Osteocyte (in vitro differentiated cells): Measurements from ENCODE around the gene DAO. TPM values are rescaled to one million over a fixed set of nuclear protein-coding genes. Genes with fewer than 3 reads are reported as not detected.

Experiments
- DNase-seq: peaks from one replicate; pipeline ENCODE4 v3.0.0; 2021; ENCODE audit warnings: mixed read lengths; ENCODE audit not compliant: unreplicated experiment; ENCODE audit errors: extremely low spot score
- H3K27ac Mint-ChIP-seq: one replicate; pipeline ENCODE4 v1.8.0; 2021; ENCODE audit warnings: mild to moderate bottlenecking, mixed read lengths; ENCODE audit not compliant: unreplicated experiment
- H3K27me3 Mint-ChIP-seq: one replicate; pipeline ENCODE4 v1.8.0; 2021; ENCODE audit warnings: mixed read lengths; ENCODE audit not compliant: unreplicated experiment
- H3K36me3 Mint-ChIP-seq: one replicate; pipeline ENCODE4 v1.8.0; 2021; ENCODE audit warnings: mixed read lengths; ENCODE audit not compliant: unreplicated experiment
- H3K4me1 Mint-ChIP-seq: one replicate; pipeline ENCODE4 v1.8.0; 2021; ENCODE audit warnings: mixed read lengths; ENCODE audit not compliant: unreplicated experiment
- H3K4me3 Mint-ChIP-seq: one replicate; pipeline ENCODE4 v1.8.0; 2021; ENCODE audit warnings: mild to moderate bottlenecking, moderate library complexity, mixed read lengths; ENCODE audit not compliant: unreplicated experiment
- H3K9me3 Mint-ChIP-seq: one replicate; pipeline ENCODE4 v1.8.0; 2021; ENCODE audit warnings: mixed read lengths; ENCODE audit not compliant: unreplicated experiment
- total RNA-seq: library from RNA; stranded (reverse); gene quantifications from 2 replicates; pipeline ENCODE4 v1.2.1, GENCODE V29; 2021
- TF ChIP-seq, protein P1 (sequence below): fragments of 200-600 bp; sonication (generic); IDR thresholded peaks from 2 replicates; pipeline ENCODE4 v1.5.0; 2021; ENCODE audit warnings: antibody characterized with exemption, mild to moderate bottlenecking, moderate library complexity

The DAO gene
- total RNA-seq, 1 donor from 2014 or later, result not detected

- no peak for DNase-seq
- Mint-ChIP-seq H3K9me3 (no peaks in the 10 kb centered on the region), H3K27me3 (no peaks in the 10 kb centered on the region), H3K27ac (peak overlapping the region; percentile 97), H3K4me3 (peak overlapping the region; percentile 87), H3K4me1 (peaks cover 72% of the 10 kb centered on the region), H3K36me3 (peaks cover 25% of the 10 kb centered on the region)
- TF ChIP-seq, protein P1, sequence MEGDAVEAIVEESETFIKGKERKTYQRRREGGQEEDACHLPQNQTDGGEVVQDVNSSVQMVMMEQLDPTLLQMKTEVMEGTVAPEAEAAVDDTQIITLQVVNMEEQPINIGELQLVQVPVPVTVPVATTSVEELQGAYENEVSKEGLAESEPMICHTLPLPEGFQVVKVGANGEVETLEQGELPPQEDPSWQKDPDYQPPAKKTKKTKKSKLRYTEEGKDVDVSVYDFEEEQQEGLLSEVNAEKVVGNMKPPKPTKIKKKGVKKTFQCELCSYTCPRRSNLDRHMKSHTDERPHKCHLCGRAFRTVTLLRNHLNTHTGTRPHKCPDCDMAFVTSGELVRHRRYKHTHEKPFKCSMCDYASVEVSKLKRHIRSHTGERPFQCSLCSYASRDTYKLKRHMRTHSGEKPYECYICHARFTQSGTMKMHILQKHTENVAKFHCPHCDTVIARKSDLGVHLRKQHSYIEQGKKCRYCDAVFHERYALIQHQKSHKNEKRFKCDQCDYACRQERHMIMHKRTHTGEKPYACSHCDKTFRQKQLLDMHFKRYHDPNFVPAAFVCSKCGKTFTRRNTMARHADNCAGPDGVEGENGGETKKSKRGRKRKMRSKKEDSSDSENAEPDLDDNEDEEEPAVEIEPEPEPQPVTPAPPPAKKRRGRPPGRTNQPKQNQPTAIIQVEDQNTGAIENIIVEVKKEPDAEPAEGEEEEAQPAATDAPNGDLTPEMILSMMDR, result no peak
Observed at GRCh38 chr12:108854451-108855283, 25.2 kb upstream of the DAO start.

- Mint-ChIP-seq H3K27ac (peak overlapping the region; percentile 97), H3K27me3 (no peaks in the 10 kb centered on the region), H3K9me3 (no peaks in the 10 kb centered on the region), H3K4me1 (peaks cover 74% of the 10 kb centered on the region), H3K4me3 (peak overlapping the region; percentile 87), H3K36me3 (peaks cover 25% of the 10 kb centered on the region)
- TF ChIP-seq, protein P1, result no peak
- no peak for DNase-seq
Observed at GRCh38 chr12:108855284-108856169, 24.4 kb upstream of the DAO start.

DNA sequence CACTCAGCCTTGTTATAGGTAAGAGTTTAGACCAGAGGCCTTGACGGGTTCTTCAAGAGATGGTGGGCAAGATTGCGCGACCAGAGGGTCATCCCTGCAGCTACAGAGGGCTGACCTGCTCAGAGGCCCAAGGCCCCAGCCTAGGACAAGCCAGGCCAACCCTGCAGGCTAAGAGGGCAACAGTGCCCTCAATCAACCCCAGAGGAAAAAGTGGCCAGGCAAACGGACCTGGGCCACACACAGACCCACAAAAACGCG lies 23.8 kb upstream of the DAO start:
- peak overlapping the region; percentile 87 for H3K4me3 Mint-ChIP-seq
- peaks cover 22% of the 10 kb centered on the region for H3K36me3 Mint-ChIP-seq
- DNase-seq, result no peak
- peaks cover 69% of the 10 kb centered on the region for H3K4me1 Mint-ChIP-seq
- no peaks in the 10 kb centered on the region for H3K9me3 Mint-ChIP-seq
- H3K27ac Mint-ChIP-seq, result peak overlapping the region; percentile 97
- H3K27me3 Mint-ChIP-seq, result no peaks in the 10 kb centered on the region
- TF ChIP-seq, protein P1, result no peak

- peak overlapping the region; percentile 97 for H3K27ac Mint-ChIP-seq
- DNase-seq, result no peak
- TF ChIP-seq, protein P1, result no peak
- H3K4me3 Mint-ChIP-seq, result peak overlapping the region; percentile 87
- peaks cover 64% of the 10 kb centered on the region for H3K4me1 Mint-ChIP-seq
- peaks cover 17% of the 10 kb centered on the region for H3K36me3 Mint-ChIP-seq
- no peaks in the 10 kb centered on the region for H3K9me3 Mint-ChIP-seq
- no peaks in the 10 kb centered on the region for H3K27me3 Mint-ChIP-seq
Observed at GRCh38 chr12:108856428-108857157, 23.3 kb upstream of the DAO start.

- no peak for DNase-seq
- TF ChIP-seq, protein P1, result no peak
- peaks cover 14% of the 10 kb centered on the region for H3K36me3 Mint-ChIP-seq
- peaks cover 60% of the 10 kb centered on the region for H3K4me1 Mint-ChIP-seq
- peak overlapping the region; percentile 97 for H3K27ac Mint-ChIP-seq
- no peaks in the 10 kb centered on the region for H3K9me3 Mint-ChIP-seq
- H3K27me3 Mint-ChIP-seq, result no peaks in the 10 kb centered on the region
- H3K4me3 Mint-ChIP-seq, result peak overlapping the region; percentile 87
Observed at GRCh38 chr12:108857158-108857407, 22.8 kb upstream of the DAO start.
